Stimulated activated CD4-positive, alpha-beta T cell treated with anti-CD3 and anti-CD28 coated beads, TNF-alpha, amount 100 ng/mL, for 48 hours (primary cell): ENCODE results near the gene CLTCL1.

Source experiments
- DNase-seq, 3 donors: peaks; one replicate each; pipeline ENCODE4 v3.0.0-alpha.2; 2020; ENCODE audit warnings: low read depth in 3 of 3

CLTCL1 gene

DNA sequence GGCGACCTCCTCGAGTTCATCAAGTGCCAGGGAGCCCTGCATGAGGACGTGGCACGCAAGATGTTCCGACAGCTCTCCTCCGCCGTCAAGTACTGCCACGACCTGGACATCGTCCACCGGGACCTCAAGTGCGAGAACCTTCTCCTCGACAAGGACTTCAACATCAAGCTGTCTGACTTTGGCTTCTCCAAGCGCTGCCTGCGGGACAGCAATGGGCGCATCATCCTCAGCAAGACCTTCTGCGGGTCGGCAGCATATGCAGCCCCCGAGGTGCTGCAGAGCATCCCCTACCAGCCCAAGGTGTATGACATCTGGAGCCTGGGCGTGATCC, 159.9 kb downstream of the CLTCL1 start:
- DNase-seq = no peak

DNA sequence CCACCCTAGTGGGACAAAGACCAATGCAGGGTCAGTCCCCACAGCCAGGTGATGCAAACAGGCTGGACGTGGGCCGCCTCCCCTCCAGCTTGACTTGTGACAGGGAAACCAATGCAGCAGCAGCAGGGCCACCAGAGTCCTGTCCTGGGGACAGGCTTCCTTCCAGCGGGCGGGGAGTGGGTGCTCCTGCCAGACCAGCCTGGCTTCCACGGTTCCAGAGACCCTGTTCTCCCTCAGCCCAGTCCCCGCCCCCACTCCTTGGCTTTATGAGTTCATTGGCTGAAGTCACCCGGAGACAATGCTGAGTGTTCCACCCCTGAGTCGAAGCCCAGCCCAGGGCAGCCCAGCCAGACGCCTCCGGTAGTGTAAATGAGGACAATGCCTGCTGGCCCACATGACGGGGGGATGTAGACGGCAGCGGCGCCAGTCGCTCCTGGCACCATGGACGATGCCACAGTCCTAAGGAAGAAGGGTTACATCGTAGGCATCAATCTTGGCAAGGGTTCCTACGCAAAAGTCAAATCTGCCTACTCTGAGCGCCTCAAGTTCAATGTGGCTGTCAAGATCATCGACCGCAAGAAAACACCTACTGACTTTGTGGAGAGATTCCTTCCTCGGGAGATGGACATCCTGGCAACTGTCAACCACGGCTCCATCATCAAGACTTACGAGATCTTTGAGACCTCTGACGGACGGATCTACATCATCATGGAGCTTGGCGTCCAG, 160.4 kb downstream of the CLTCL1 start, which contains the start of gene TSSK2:
TSS of gene TSSK2 (plus strand) at position 350 of the 726 bp plus-strand sequence. CDS start at position 442, 92 bp downstream.
- DNase-seq = no peak

DNA sequence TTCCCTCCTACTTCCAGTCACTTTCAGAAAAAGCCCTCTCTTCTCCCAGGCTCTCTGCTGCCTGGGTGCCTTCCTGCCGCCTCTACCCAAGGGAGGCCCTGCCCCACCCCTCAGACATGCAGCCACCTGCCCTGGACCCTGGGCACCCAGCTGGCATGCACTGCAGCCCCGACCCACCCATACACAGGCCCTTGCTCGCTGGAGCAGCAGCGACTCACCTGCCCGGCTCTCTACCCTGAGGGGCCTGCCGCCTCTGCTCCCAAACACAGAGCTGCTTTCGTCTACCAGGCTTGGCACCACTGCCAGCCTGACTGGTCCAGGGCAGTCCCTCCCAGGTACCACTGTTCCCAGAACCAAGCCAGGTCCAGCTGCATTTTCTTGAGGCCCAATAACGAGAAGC, 161.6 kb downstream of the CLTCL1 start:
- no peak for DNase-seq
